Activated CD4-positive, alpha-beta T cell treated with anti-CD3 and anti-CD28 coated beads for 36 hours (primary cell): ENCODE measurements around the gene LCN9. TPM values are rescaled to one million over a fixed set of nuclear protein-coding genes. Genes with fewer than 3 reads are reported as not detected.

Experiments
- ATAC-seq: fragments of 200-7000 bp; cut with Tn5 transposase; one replicate; pipeline ENCODE4 v1.10.0; 2021; ENCODE audit warnings: mild to moderate bottlenecking, moderate library complexity
- CTCF ChIA-PET: fragments of 350-600 bp; sonication (Branson Sonifier 250); formaldehyde crosslinking; loops from one replicate; lab custom pipeline; 2021; ENCODE audit warnings: antibody characterized with exemption; lab: Charles Lee
- POLR2A ChIA-PET: fragments of 350-600 bp; sonication (Branson Sonifier 250); formaldehyde crosslinking; loops from one replicate; lab custom pipeline; 2021; ENCODE audit warnings: antibody characterized with exemption, inconsistent platforms; lab: Charles Lee
- DNase-seq: peaks from one replicate; pipeline ENCODE4 v3.0.0-alpha.2; 2020
- H3K27ac Mint-ChIP-seq: one replicate; pipeline ENCODE4 v1.8.0; 2021; ENCODE audit warnings: mixed read lengths
- H3K27me3 Mint-ChIP-seq: one replicate; pipeline ENCODE4 v1.8.0; 2021; ENCODE audit warnings: mixed read lengths
- H3K36me3 Mint-ChIP-seq: one replicate; pipeline ENCODE4 v1.8.0; 2021; ENCODE audit warnings: low read depth, mixed read lengths
- H3K4me1 Mint-ChIP-seq: one replicate; pipeline ENCODE4 v1.8.0; 2021; ENCODE audit warnings: mixed read lengths
- H3K4me3 Mint-ChIP-seq: one replicate; pipeline ENCODE4 v1.8.0; 2021; ENCODE audit warnings: mild to moderate bottlenecking, moderate library complexity, mixed read lengths
- H3K9me3 Mint-ChIP-seq: one replicate; pipeline ENCODE4 v1.8.0; 2021; ENCODE audit warnings: low read depth, mixed read lengths
- intact Hi-C, 2 experiments: fragments of 100-400 bp; cut with DNase I in 1 of 2; cut with micrococcal nuclease in 1 of 2; formaldehyde crosslinking; loops; one replicate each; pipeline versions ENCODE4 v1.14.2 to v1.15.1; 2022 to 2024; cut with DNase I, micrococcal nuclease
- total RNA-seq, 2 experiments: library from RNA; stranded (reverse); gene quantifications; one replicate each; pipeline ENCODE4 v1.2.3, GENCODE V29; 2021

Gene LCN9, protein sequence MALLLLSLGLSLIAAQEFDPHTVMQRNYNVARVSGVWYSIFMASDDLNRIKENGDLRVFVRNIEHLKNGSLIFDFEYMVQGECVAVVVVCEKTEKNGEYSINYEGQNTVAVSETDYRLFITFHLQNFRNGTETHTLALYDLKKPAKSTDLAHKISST
- not detected for total RNA-seq

DNA sequence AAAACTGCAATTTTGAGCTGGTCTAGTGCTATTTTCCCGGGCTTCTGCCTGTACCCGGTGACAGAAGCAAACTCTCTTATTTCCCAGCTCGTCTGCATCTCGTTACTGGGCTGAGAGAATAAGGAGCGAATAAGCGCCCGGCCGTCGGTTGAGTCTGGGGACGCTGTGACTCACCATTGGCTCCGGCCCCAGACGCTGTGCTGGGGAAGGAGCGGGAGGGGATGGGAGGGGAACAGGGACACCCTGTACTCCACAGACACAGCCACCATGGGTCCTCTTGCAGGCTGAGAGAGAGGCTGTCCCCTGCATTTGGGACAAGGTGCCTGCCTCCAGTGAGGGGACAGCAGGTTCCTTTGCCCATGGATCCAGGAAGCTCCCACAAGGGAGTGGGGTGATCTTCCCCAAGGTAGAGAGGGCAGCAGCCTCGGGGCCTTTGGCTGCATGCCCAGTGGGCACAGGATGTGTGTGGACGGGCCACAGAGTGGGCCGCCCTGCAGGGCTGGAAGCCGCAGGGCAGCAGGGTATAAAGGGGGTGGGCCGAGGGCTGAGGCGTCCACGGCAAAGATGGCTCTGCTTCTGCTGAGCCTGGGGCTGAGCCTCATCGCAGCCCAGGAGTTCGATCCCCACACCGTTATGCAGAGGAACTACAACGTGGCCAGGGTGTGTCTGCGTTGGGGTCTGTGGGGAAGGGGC, at the start of gene LCN9:
Gene LCN9, plus strand, starts transcription at position 552 of the 693 bp plus-strand sequence. Its CDS starts 13 bp downstream, at position 565.
- Mint-ChIP-seq H3K9me3 (no peaks in the 10 kb centered on the region), H3K4me3 (no peak within 1 kb of the TSS), H3K27ac (no peak within 1 kb of the TSS), H3K4me1 (no peaks in the 10 kb centered on the region), H3K36me3 (no peaks in the 10 kb centered on the region), H3K27me3 (peaks cover 2% of the 10 kb centered on the region)
- DNase-seq (no peak), ATAC-seq (no peak)
- ChIA-PET POLR2A (no interaction called here), CTCF (no interaction called here)
- intact Hi-C loops, result no loop called here

DNA sequence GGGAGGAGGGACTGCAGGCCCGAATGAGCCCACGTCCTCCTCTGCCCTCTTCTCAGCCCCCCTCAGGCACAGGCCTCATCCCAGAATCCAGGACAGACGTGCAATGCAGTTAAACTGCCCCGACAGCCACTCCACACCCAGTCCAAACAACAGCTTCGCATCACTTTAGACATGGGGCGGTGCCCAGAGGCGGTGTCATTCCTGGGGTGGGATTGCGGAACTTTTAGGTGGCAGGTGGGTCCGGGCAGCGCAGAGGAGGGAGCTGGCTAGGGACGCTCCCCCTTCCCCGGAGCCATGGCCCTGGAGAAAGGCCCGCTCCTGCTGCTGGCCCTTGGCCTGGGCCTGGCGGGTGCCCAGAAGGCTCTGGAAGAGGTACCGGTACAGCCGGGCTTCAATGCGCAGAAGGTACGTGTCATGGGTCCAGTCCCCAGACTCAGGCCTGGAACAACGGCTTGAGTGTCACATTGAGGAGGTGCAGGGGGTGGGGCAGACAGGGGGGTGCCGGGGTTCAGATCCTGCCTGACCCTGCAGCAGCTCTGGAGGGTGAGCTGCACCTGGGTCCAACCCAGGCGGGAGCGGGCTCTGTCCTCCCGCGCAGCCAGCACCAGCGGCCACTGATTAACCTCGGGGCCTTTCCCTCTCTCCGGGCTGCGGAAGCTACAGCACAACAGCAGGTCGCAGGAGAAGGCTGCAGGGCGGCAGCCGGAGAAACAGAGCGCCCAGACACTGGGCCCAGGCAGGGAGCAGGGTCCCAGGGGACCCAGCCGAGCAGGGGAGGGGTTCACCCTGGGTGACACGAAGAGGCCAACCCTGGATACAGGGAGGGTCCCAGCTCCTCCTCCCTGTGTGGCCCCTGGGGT, 48.9 kb upstream of the LCN9 start:
- no peaks in the 10 kb centered on the region for H3K4me1 Mint-ChIP-seq
- intact Hi-C loops, result no loop called here
- H3K4me3 Mint-ChIP-seq, result no peak overlapping the region
- no peak for ATAC-seq
- ChIA-PET POLR2A (no interaction called here), CTCF (no interaction called here)
- no peaks in the 10 kb centered on the region for H3K36me3 Mint-ChIP-seq
- no peak for DNase-seq
- H3K27ac Mint-ChIP-seq, result no peak overlapping the region
- H3K27me3 Mint-ChIP-seq, result peaks cover 2% of the 10 kb centered on the region
- H3K9me3 Mint-ChIP-seq, result no peaks in the 10 kb centered on the region

DNA sequence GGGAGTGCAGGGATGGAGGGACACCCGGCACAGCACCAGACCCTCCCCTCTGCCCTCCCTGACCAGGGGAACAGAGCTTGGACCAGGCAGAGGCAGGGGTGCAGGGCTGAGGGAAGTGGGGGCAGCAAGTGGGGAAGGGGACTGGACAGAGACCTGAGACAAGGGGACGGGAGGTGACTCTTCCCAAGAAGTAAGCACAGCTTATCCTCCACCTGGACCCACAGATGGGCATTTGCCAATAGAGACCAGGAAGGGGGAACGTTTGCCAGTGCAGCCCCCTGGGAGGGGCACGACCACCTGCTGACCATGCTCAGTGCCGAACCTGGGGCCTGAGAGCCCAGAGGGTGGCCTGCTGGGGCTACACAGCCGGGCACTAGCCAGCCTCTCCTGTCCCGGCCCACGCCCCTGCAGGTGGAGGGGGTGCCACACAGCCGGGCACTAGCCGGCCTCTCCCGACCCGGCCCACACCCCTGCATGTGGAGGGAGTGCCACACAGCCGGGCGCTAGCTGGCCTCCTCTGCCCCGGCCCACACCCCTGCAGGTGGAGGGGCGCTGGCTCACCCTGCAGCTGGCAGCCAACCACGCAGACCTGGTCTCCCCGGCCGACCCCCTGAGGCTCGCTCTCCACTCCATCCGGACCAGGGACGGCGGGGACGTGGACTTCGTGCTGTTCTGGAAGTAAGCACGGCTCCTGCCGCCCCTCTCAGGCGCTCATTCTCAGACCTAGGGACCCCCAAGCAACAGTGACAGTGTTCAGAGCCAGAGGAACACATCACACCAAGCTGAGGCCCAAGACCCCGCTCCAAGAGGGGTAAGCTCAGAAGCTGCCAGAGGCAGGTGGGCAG, 48.1 kb upstream of the LCN9 start:
- ChIA-PET CTCF (interaction anchor here (1.0 kb wide), 1 partner anchor 12 kb away, joined by 3 read pairs; no protein-coding TSS in a partner anchor), POLR2A (no interaction called here)
- no peaks in the 10 kb centered on the region for H3K36me3 Mint-ChIP-seq
- no peak overlapping the region for H3K27ac Mint-ChIP-seq
- no peaks in the 10 kb centered on the region for H3K4me1 Mint-ChIP-seq
- intact Hi-C loops, result no loop called here
- no peak for DNase-seq
- ATAC-seq, result no peak
- H3K27me3 Mint-ChIP-seq, result peaks cover 2% of the 10 kb centered on the region
- no peaks in the 10 kb centered on the region for H3K9me3 Mint-ChIP-seq
- no peak overlapping the region for H3K4me3 Mint-ChIP-seq

DNA sequence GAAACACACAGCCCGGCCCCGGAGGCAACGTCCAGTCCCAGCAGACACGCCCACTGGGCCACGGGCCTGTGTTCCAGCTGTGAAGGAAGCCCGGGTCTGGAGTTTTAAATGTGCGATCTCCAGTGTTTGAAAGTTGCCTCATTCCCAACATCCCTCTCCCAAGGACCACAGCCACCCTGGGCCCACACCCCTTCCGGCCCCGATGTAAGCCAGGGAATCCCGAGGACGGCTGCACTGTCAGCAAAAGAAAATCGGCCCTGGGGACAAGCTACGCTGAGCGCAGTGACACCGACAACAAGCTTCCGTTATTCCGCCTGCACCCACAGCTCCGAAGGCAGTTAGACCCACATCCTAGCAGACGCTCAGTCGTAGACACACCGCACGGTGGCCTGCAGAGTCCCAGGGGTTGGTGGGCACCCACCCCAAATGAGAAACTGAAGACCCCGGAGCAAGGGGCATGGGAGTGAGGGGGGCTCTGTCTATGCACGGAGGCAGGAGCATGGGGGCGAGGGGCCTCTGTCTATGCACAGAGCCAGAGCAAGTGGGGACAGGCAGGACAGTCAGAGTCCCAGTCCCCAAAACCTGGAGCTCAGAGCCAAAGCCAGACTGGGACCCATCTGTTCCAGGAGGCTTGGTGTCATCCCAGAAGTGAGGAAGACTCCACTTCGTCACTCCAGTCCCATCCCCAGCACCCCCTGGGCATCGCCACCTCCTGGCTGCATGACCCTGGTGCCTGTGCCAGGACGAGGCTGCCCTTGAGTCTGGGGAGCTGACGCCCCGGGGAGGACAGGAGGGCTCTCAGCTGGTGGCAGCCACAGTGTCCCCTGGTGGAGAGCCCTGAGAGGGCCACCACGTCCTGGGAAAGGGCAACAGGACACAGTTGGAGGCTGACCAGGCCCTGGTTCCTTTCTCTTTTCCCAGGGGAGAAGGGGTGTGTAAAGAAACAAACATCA, 47.2 kb upstream of the LCN9 start:
- peaks cover 4% of the 10 kb centered on the region for H3K27me3 Mint-ChIP-seq

DNA sequence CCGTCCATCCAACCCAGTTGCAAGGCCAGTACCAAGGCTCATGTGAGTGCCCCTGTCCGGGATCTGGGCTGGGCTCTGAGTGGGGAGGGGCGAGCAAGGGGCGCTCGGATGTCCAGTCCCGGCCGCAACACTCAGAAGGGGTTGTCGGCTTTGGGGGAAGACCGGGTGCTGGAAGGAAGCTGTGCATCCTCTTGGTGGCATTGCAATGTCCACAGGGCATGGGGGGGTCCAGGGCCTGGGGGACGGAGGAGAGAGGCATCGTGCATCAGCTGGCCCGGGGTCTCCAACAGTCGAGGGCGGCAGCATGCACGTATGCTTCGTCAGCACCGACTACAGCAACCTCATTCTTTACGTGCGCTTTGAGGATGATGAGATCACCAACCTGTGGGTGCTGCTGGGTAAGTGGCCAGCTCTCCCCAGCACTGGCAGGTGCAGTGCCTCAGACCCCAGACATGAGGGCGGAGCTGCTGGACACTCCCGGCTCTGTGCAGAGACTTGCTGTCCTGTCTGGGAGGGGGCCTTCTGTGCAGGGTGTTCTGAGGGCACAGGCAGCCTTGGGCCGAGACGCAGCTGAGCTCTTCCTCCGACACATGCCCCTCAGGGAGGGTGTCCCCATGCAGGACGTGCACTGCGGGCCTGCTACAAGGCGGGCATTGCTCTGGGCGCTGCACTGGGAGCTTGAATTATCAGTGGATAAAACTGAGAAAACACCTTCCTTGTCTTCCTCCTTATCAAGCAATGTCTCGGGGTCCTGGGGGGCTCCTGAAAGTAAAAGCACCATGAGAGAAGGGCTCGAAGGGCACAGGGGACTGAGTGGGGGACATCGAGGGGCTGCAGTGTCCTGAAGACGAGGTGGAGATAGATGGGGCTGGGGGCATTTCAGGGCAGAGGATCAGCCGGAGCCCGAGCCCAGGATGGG, 46.2 kb upstream of the LCN9 start:
- H3K27me3 Mint-ChIP-seq, result peaks cover 4% of the 10 kb centered on the region
- no peak for ATAC-seq
- POLR2A ChIA-PET, result no interaction called here
- DNase-seq, result no peak
- intact Hi-C loops, result no loop called here
- H3K4me3 Mint-ChIP-seq, result no peak overlapping the region
- H3K36me3 Mint-ChIP-seq, result no peaks in the 10 kb centered on the region
- no peaks in the 10 kb centered on the region for H3K9me3 Mint-ChIP-seq
- no peak overlapping the region for H3K27ac Mint-ChIP-seq
- H3K4me1 Mint-ChIP-seq, result no peaks in the 10 kb centered on the region
- CTCF ChIA-PET, result no interaction called here

More for the DNA sequence above, 47.2 kb upstream of the LCN9 start:
- Mint-ChIP-seq H3K4me3 (no peak overlapping the region), H3K9me3 (no peaks in the 10 kb centered on the region), H3K36me3 (no peaks in the 10 kb centered on the region), H3K27ac (no peak overlapping the region), H3K4me1 (no peaks in the 10 kb centered on the region)
- ATAC-seq, result no peak
- ChIA-PET CTCF (interaction anchor here (1.0 kb wide), 1 partner anchor 13 kb away, joined by 3 read pairs; no protein-coding TSS in a partner anchor), POLR2A (no interaction called here)
- DNase-seq, result no peak
- intact Hi-C loops, result no loop called here

DNA sequence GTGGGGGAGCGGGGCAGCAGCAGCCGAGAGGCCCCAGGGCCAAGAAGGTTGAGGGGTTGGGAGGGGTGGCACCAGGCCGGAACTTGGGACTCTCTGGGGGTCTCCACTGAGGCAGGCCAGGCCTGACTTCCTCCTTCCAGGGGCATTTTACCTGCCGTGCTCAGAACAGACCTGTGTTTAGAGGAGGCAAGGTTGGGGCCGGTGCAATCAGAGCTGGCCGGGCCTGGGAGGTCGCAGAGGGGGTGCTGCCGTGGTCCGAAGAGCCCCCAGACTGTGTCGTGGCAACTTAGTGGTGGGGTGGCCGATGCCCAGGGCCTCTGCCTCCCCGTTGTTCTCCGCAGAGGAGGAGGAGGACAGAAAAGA, 45.6 kb upstream of the LCN9 start:
- ATAC-seq (no peak), DNase-seq (no peak)
- Mint-ChIP-seq H3K27ac (no peak overlapping the region), H3K27me3 (peaks cover 4% of the 10 kb centered on the region), H3K9me3 (no peaks in the 10 kb centered on the region), H3K4me3 (no peak overlapping the region), H3K4me1 (no peaks in the 10 kb centered on the region), H3K36me3 (no peaks in the 10 kb centered on the region)
- ChIA-PET POLR2A (no interaction called here), CTCF (no interaction called here)
- intact Hi-C loops, result no loop called here

DNA sequence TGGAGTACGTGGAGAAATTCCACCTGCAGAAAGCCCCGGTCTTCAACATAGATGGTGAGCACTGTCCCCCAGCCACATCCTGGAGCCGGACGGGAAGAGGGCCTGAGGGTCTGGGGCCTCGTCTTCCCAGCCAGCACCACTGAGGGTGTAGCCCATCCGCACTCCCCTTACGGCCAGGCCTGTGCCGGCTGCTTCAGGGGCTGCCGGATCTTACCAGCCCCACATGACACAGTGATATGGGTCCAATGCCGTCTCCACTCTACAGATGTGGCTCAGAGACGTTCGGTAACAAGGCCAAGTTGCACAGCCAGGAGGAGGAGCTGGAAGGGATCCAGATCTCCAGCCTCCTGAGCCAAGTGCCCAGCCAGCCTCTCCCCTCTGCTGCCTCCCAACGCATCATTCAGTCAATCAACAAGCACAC, 45.1 kb upstream of the LCN9 start:
- ChIA-PET POLR2A (no interaction called here), CTCF (no interaction called here)
- DNase-seq, result no peak
- H3K4me1 Mint-ChIP-seq, result no peaks in the 10 kb centered on the region
- intact Hi-C loops, result no loop called here
- H3K36me3 Mint-ChIP-seq, result no peaks in the 10 kb centered on the region
- H3K27me3 Mint-ChIP-seq, result peaks cover 4% of the 10 kb centered on the region
- no peak overlapping the region for H3K4me3 Mint-ChIP-seq
- H3K9me3 Mint-ChIP-seq, result no peaks in the 10 kb centered on the region
- no peak overlapping the region for H3K27ac Mint-ChIP-seq
- no peak for ATAC-seq

DNA sequence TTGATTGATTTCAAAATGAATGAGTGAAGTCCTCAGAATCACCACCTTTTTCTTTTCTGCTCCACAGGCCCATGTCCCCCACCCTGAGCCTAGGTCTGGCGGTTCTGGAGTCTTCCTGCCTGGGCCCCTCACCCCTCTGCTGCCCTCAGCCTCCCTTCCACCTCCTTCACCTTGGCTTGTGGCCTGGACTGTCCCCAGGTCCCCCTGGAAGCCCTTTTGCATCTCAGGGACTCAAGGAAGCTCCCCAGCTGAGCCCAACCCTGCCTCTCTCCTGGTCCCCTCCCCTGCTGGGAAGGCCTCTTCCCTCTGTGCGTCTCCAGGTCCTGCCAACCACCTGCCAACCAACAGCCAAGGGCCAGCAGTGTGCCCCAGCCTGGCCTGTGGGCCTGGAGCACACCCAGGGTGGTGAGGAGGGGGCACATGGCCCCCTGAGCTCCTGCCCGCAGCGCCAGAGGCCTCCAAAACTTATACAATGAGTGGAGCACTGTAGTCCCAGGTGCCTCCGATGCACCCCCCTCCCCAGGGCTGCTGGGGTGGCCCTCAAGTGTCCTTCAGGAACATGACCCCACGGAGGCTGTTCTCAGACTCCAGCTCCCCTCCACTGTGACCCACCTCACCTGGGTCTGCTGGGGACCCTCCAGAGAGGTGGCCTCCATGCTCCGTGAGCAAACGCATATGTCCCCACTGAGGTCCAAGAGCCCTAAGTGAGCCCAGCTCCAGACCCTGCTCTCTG, 44.1 kb upstream of the LCN9 start:
- no peaks in the 10 kb centered on the region for H3K4me1 Mint-ChIP-seq
- H3K36me3 Mint-ChIP-seq, result no peaks in the 10 kb centered on the region
- intact Hi-C loops, result no loop called here
- DNase-seq, result no peak
- no peak overlapping the region for H3K27ac Mint-ChIP-seq
- no peak overlapping the region for H3K4me3 Mint-ChIP-seq
- H3K9me3 Mint-ChIP-seq, result no peaks in the 10 kb centered on the region
- POLR2A ChIA-PET, result no interaction called here
- CTCF ChIA-PET, result no interaction called here
- peaks cover 4% of the 10 kb centered on the region for H3K27me3 Mint-ChIP-seq
- no peak for ATAC-seq

DNA sequence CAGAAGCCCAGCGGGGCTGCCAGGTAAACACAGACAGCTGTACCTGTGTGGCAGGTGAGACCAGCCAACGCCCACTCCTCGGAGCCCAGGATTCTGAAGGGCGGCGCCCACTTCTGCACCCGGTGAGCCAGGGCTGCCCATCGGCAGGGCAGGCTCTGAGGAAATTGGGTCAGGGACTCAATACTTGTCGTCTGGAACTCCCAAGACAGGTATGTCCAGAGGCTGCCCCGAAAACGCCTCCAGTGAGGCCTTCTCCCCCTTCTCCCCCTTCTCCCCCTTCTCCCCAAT, 43.6 kb upstream of the LCN9 start:
- ChIA-PET POLR2A (no interaction called here), CTCF (no interaction called here)
- H3K9me3 Mint-ChIP-seq, result no peaks in the 10 kb centered on the region
- no peak overlapping the region for H3K4me3 Mint-ChIP-seq
- DNase-seq (no peak), ATAC-seq (no peak)
- H3K27ac Mint-ChIP-seq, result no peak overlapping the region
- intact Hi-C loops, result no loop called here
- H3K36me3 Mint-ChIP-seq, result no peaks in the 10 kb centered on the region
- peaks cover 4% of the 10 kb centered on the region for H3K27me3 Mint-ChIP-seq
- H3K4me1 Mint-ChIP-seq, result no peaks in the 10 kb centered on the region
